HFFc6 (cell line): ENCODE data around the gene CACNB1. TPM values are rescaled to one million over a fixed set of nuclear protein-coding genes. Genes with fewer than 3 reads are reported as not detected.
A peak's percentile ranks its signal among the peaks of the same experiment; 100 is the strongest.

Source experiments
- DNase-seq: peaks from one replicate; pipeline ENCODE4 v3.0.0-alpha.2; 2018
- H3K27ac Mint-ChIP-seq: 2 replicates; pipeline ENCODE4 v1.8.0; 2020; ENCODE audit warnings: mild to moderate bottlenecking, mixed read lengths
- H3K27me3 Mint-ChIP-seq: 2 replicates; pipeline ENCODE4 v1.8.0; 2021; ENCODE audit warnings: mild to moderate bottlenecking, moderate library complexity, mixed read lengths; ENCODE audit not compliant: insufficient read depth
- H3K36me3 Mint-ChIP-seq: 2 replicates; pipeline ENCODE4 v1.8.0; 2021; ENCODE audit warnings: low read depth, mixed read lengths
- H3K4me1 Mint-ChIP-seq: 2 replicates; pipeline ENCODE4 v1.8.0; 2020; ENCODE audit warnings: low read depth, mixed read lengths
- H3K4me3 Mint-ChIP-seq: 2 replicates; pipeline ENCODE4 v1.8.0; 2020; ENCODE audit warnings: mild to moderate bottlenecking, moderate library complexity, mixed read lengths
- H3K9me3 Mint-ChIP-seq: 2 replicates; pipeline ENCODE4 v1.8.0; 2020; ENCODE audit warnings: mild to moderate bottlenecking, mixed read lengths
- CTCF ChIP-seq: fragments of 200-600 bp; sonication (generic); IDR thresholded peaks from 2 replicates; pipeline ENCODE4 v1.5.0; 2021; ENCODE audit warnings: antibody characterized with exemption, mild to moderate bottlenecking
- total RNA-seq, 6 experiments: library from RNA; stranded (reverse); fragmentation: NEBNext Ultra II Directional; extraction: Animal tissue kit (Norgen Biotek cat#: 25700); gene quantifications; 2 replicates in 1 of 6; 3 replicates in 5 of 6; pipeline ENCODE4 v1.2.3, GENCODE V29; 2021

Gene CACNB1
- total RNA-seq, 6 experiments from 2014 or later, result 5.1 to 7.0 (median 6.1) TPM

- no peak for TF ChIP-seq CTCF
- peak within 1 kb of the TSS; percentile 79 for H3K4me3 Mint-ChIP-seq
- no peak for DNase-seq
Measured at GRCh38 chr17:39165841-39166349, 31.6 kb downstream of the CACNB1 start, which contains the start of gene ARL5C. ARL5C (minus strand) TSS chr17:39166161; CDS start chr17:39165760, 401 bp downstream.

GRCh38 chr17:39165178-39165840, 32.2 kb downstream of the CACNB1 start:
- no peak for DNase-seq
- Mint-ChIP-seq H3K27ac (peak overlapping the region; percentile 9; the same call in 1 of the 2 replicates), H3K9me3 (peaks cover 7% of the 10 kb centered on the region; the same call in 1 of the 2 replicates), H3K36me3 (peaks cover 4% of the 10 kb centered on the region; the same call in 1 of the 2 replicates), H3K4me1 (peaks cover 27% of the 10 kb centered on the region), H3K4me3 (peak overlapping the region; percentile 79), H3K27me3 (peaks cover 26% of the 10 kb centered on the region)
- TF ChIP-seq CTCF, result no peak

More at GRCh38 chr17:39165841-39166349, 31.6 kb downstream of the CACNB1 start, which contains the start of gene ARL5C:
- Mint-ChIP-seq H3K9me3 (peaks cover 7% of the 10 kb centered on the region; the same call in 1 of the 2 replicates), H3K27ac (peak within 1 kb of the TSS; percentile 9; the same call in 1 of the 2 replicates), H3K36me3 (peaks cover 4% of the 10 kb centered on the region; the same call in 1 of the 2 replicates), H3K4me1 (peaks cover 27% of the 10 kb centered on the region), H3K27me3 (peaks cover 26% of the 10 kb centered on the region)

- peaks cover 4% of the 10 kb centered on the region; the same call in 1 of the 2 replicates for H3K36me3 Mint-ChIP-seq
- peak overlapping the region; percentile 9; the same call in 1 of the 2 replicates for H3K27ac Mint-ChIP-seq
- peaks cover 7% of the 10 kb centered on the region; the same call in 1 of the 2 replicates for H3K9me3 Mint-ChIP-seq
- TF ChIP-seq CTCF, result peak; percentile 85
- peak; percentile 95 for DNase-seq
- peaks cover 24% of the 10 kb centered on the region for H3K27me3 Mint-ChIP-seq
- H3K4me3 Mint-ChIP-seq, result peak overlapping the region; percentile 79
- peaks cover 27% of the 10 kb centered on the region for H3K4me1 Mint-ChIP-seq
Measured at GRCh38 chr17:39164675-39165143, 32.8 kb downstream of the CACNB1 start.

GRCh38 chr17:39161962-39162361, 35.5 kb downstream of the CACNB1 start:
- Mint-ChIP-seq H3K4me1 (peaks cover 21% of the 10 kb centered on the region), H3K4me3 (no peak overlapping the region), H3K27me3 (peaks cover 13% of the 10 kb centered on the region), H3K9me3 (no peaks in the 10 kb centered on the region), H3K36me3 (no peaks in the 10 kb centered on the region), H3K27ac (no peak overlapping the region)
- no peak for DNase-seq
- no peak for TF ChIP-seq CTCF

- no peak overlapping the region for H3K27ac Mint-ChIP-seq
- no peak for DNase-seq
- H3K4me3 Mint-ChIP-seq, result no peak overlapping the region
- TF ChIP-seq CTCF, result no peak
- peaks cover 9% of the 10 kb centered on the region for H3K4me1 Mint-ChIP-seq
- H3K27me3 Mint-ChIP-seq, result peaks cover 10% of the 10 kb centered on the region
- H3K9me3 Mint-ChIP-seq, result no peaks in the 10 kb centered on the region
- H3K36me3 Mint-ChIP-seq, result no peaks in the 10 kb centered on the region
Measured at GRCh38 chr17:39158623-39159022, 38.8 kb downstream of the CACNB1 start.
